Psoas muscle (tissue), 8 donors: ENCODE data around the gene C15orf40. TPM values are rescaled to one million over a fixed set of nuclear protein-coding genes. Genes with fewer than 3 reads are reported as not detected.

Source experiments
- ATAC-seq, 4 donors: fragments of 200-7000 bp; cut with Tn5 transposase; one replicate each; pipeline ENCODE4 v1.9.1; 2020; ENCODE audit warnings: moderate library complexity in 3 of 4, mild to moderate bottlenecking in 2 of 4
- DNase-seq, 2 donors: peaks; one replicate each; pipeline ENCODE4 v3.0.0-alpha.2; 2020
- H3K27ac ChIP-seq: fragments of 200-600 bp; one replicate; pipeline ENCODE4 v1.8.0; 2022
- H3K27me3 ChIP-seq, 3 donors: fragments of 200-600 bp in 1 of 3; one replicate each; pipeline versions ENCODE4 v1.6.1 to v1.8.0; 2013 to 2022; ENCODE audit warnings: low read length in 2 of 3, mild to moderate bottlenecking in 2 of 3, moderate library complexity in 1 of 3; ENCODE audit not compliant: insufficient read depth in 3 of 3
- H3K36me3 ChIP-seq, 2 donors: fragments of 200-600 bp in 1 of 2; one replicate each; pipeline versions ENCODE4 v1.6.1 to v1.8.0; 2013 to 2022; ENCODE audit warnings: low read depth in 1 of 2, mild to moderate bottlenecking in 1 of 2, moderate library complexity in 1 of 2; ENCODE audit not compliant: insufficient read depth in 1 of 2
- H3K4me1 ChIP-seq: fragments of 200-600 bp; one replicate; pipeline ENCODE4 v1.8.0; 2022
- H3K4me3 ChIP-seq: fragments of 200-600 bp; one replicate; pipeline ENCODE4 v1.8.0; 2022; ENCODE audit warnings: mild to moderate bottlenecking
- H3K9me3 ChIP-seq: fragments of 200-600 bp; one replicate; pipeline ENCODE4 v1.8.0; 2022
- CTCF ChIP-seq: fragments of 200-600 bp; IDR thresholded peaks from one replicate; pipeline ENCODE4 v1.8.0; 2022; ENCODE audit warnings: antibody characterized with exemption
- WGBS, 3 donors: extraction: QIAGEN DNeasy Blood & Tissue Kit; methylation state at CpG; one replicate each; pipeline versions ENCODE4 v1.1.6 to v1.1.7; 2013; 5-methylcytosine and 5-hydroxymethylcytosine counted together
- intact Hi-C, 2 donors: fragments of 100-400 bp; cut with DNase I; formaldehyde crosslinking; loops; one replicate each; pipeline versions ENCODE4 v1.11.0 to v1.14.2; 2022
- polyA plus RNA-seq, 3 donors: library from polyadenylated mRNA; stranded (reverse); fragments of 200-250 nt; gene quantifications; one replicate each; pipeline ENCODE4 v1.2.3, GENCODE V29; 2013
- total RNA-seq, 4 donors: library from RNA; stranded (reverse); fragmentation: NEBNext Ultra II Directional in 2 of 4; extraction: Animal tissue kit (Norgen Biotek cat#: 25700) in 2 of 4; gene quantifications; one replicate each; pipeline versions ENCODE4 v1.2.1 to v1.2.4, GENCODE V29; 2021 to 2023
- donor health status: healthy with polysubstance abuse.
- donor health status: DM: no; HTN: no; CAD: no; lungs with moderate emphysema.
- donor health status: Bipolar disorder and iron deficiency.
- donor health status: healthy.
- donor health status: DM: yes; HTN: yes; CAD: no.
- donor health status: DM: no; HTN: no; CAD: no.
- donor health status: DM: no; HTN: no; CAD: no.
- donor health status: DM: yes; HTN: yes; CAD: no.

C15orf40 gene
- total and polyA plus RNA-seq, 7 donors: 6.3 to 16.2 (median 11.3) TPM

GRCh38 chr15:82958638-82959037, 52.8 kb downstream of the C15orf40 start:
- Histone ChIP-seq H3K4me1 (peaks cover 24% of the 10 kb centered on the region), H3K9me3 (no peaks in the 10 kb centered on the region), H3K36me3 (no peaks in the 10 kb centered on the region), H3K27ac (peak overlapping the region; percentile 71), H3K4me3 (no peak overlapping the region), H3K27me3 (no peaks in the 10 kb centered on the region)
- intact Hi-C loops: no loop called here
- 11 to 62% (median 23%) methylated on average over 1 of the region's 1 CpG for WGBS, 3 donors
- peak in 1 of 2 donors; percentile 58 for DNase-seq
- no peak for TF ChIP-seq CTCF
- ATAC-seq: peak; percentile 78 to 85 (median 82)

- ATAC-seq: peak; percentile 67 to 75 (median 70)
- intact Hi-C loops: no loop called here
- no peak for TF ChIP-seq CTCF
- WGBS, 3 donors: 0 to 2% (median 0%) methylated on average over 38 to 119 of the region's 119 CpGs
- Histone ChIP-seq H3K27ac (peak within 1 kb of the TSS; percentile 97), H3K27me3 (no peaks in the 10 kb centered on the region), H3K4me3 (peak within 1 kb of the TSS; percentile 80), H3K9me3 (no peaks in the 10 kb centered on the region), H3K4me1 (peaks cover 27% of the 10 kb centered on the region), H3K36me3 (no peaks in the 10 kb centered on the region)
- peak; percentile 35 to 66 for DNase-seq
Measured at GRCh38 chr15:82952158-82953081, 59.0 kb downstream of the C15orf40 start, which contains the start of gene HOMER2. Gene HOMER2, minus strand, starts transcription at chr15:82952720. Its CDS starts 185 bp downstream, at chr15:82952535.

GRCh38 chr15:82951472-82952157, 59.8 kb downstream of the C15orf40 start:
- no peaks in the 10 kb centered on the region for H3K27me3 ChIP-seq
- peak overlapping the region; percentile 97 for H3K27ac ChIP-seq
- 27 to 39% (median 31%) methylated on average over 13 of the region's 13 CpGs for WGBS, 3 donors
- ATAC-seq (peak; percentile 66 to 88 (median 76)), DNase-seq (no peak)
- intact Hi-C loops: no loop called here
- H3K9me3 ChIP-seq: no peaks in the 10 kb centered on the region
- no peak for TF ChIP-seq CTCF
- peak overlapping the region; percentile 80 for H3K4me3 ChIP-seq
- H3K36me3 ChIP-seq: no peaks in the 10 kb centered on the region
- H3K4me1 ChIP-seq: peaks cover 27% of the 10 kb centered on the region

- ATAC-seq (peak in 2 of 4 donors; percentile 7 to 11), DNase-seq (no peak)
- intact Hi-C loops: no loop called here
- 32 to 43% (median 34%) methylated on average over 6 of the region's 6 CpGs for WGBS, 3 donors
- Histone ChIP-seq H3K36me3 (no peaks in the 10 kb centered on the region), H3K4me3 (peak overlapping the region; percentile 80), H3K4me1 (peaks cover 30% of the 10 kb centered on the region), H3K27ac (peak overlapping the region; percentile 97), H3K9me3 (no peaks in the 10 kb centered on the region), H3K27me3 (no peaks in the 10 kb centered on the region)
- TF ChIP-seq CTCF: no peak
Measured at GRCh38 chr15:82950746-82951370, 60.6 kb downstream of the C15orf40 start.
